PC-9 (cell line): ENCODE data around the gene TERT. TPM values are rescaled to one million over a fixed set of nuclear protein-coding genes. Genes with fewer than 3 reads are reported as not detected.
A peak's percentile ranks its signal among the peaks of the same experiment; 100 is the strongest.
"Not testable (repeated sequence)": the region's sequence is repeated elsewhere in the genome, so short reads cannot be mapped to it uniquely, and the experiment has no call there.

Source experiments
- BruUV-seq: library from RNA; stranded (reverse); fragments of 400-500 nt; replicated peaks from 2 replicates; lab custom pipeline; 2021; lab: Mats Ljungman, UMichigan
- CTCF ChIA-PET: fragments of 300-600 bp; sonication (Branson Sonifier 250); formaldehyde crosslinking; loops from one replicate; lab custom pipeline; 2022; ENCODE audit warnings: antibody characterized with exemption; lab: Charles Lee
- POLR2A ChIA-PET: fragments of 300-600 bp; sonication (Branson Sonifier 250); formaldehyde crosslinking; loops from one replicate; lab custom pipeline; 2022; ENCODE audit warnings: antibody characterized with exemption; ENCODE audit not compliant: unreplicated experiment; lab: Charles Lee
- DNase-seq, 2 experiments: peaks; one replicate each; pipeline versions ENCODE4 v3.0.0 to v3.0.0-alpha.2; 2015 to 2022; ENCODE audit warnings: mixed read lengths in 1 of 2
- H2AFZ ChIP-seq: fragments of 200-600 bp; sonication (generic); 2 replicates; pipeline ENCODE4 v1.8.1; 2017; ENCODE audit warnings: antibody characterized with exemption
- H3F3A ChIP-seq: fragments of 200-600 bp; sonication (generic); 2 replicates; pipeline ENCODE4 v1.8.1; 2017; ENCODE audit warnings: antibody characterized with exemption, mild to moderate bottlenecking, low read depth; ENCODE audit not compliant: insufficient read depth
- H3K27ac ChIP-seq: fragments of 200-600 bp; sonication (generic); 2 replicates; pipeline ENCODE4 v1.6.1; 2016; ENCODE audit warnings: mixed run types
- H3K27me3 ChIP-seq: fragments of 200-600 bp; sonication (generic); 2 replicates; pipeline ENCODE4 v1.6.1; 2016; ENCODE audit warnings: low read depth, mixed run types; ENCODE audit not compliant: insufficient read depth
- H3K36me3 ChIP-seq: fragments of 200-600 bp; sonication (generic); 2 replicates; pipeline ENCODE4 v1.6.1; 2016; ENCODE audit warnings: low read depth, mixed run types
- H3K4me1 ChIP-seq: fragments of 200-600 bp; sonication (generic); replicated peaks from 2 replicates; pipeline ENCODE4 v1.6.1; 2016; ENCODE audit warnings: mixed run types; ENCODE audit not compliant: insufficient read depth
- H3K4me2 ChIP-seq: fragments of 200-600 bp; sonication (generic); 2 replicates; pipeline ENCODE4 v1.6.1; 2017; ENCODE audit warnings: mixed run types
- H3K4me3 ChIP-seq: fragments of 200-600 bp; sonication (generic); 2 replicates; pipeline ENCODE4 v1.6.1; 2016; ENCODE audit warnings: mixed run types
- H3K79me2 ChIP-seq: fragments of 200-600 bp; sonication (generic); 2 replicates; pipeline ENCODE4 v1.6.1; 2017; ENCODE audit warnings: low read depth, mixed run types
- H3K9me2 ChIP-seq: fragments of 200-600 bp; sonication (generic); 2 replicates; pipeline ENCODE4 v1.8.1; 2017; ENCODE audit warnings: mild to moderate bottlenecking; ENCODE audit not compliant: insufficient read depth
- H3K9me3 ChIP-seq: fragments of 200-600 bp; sonication (generic); 2 replicates; pipeline ENCODE4 v1.8.1; 2016; ENCODE audit warnings: low read depth; ENCODE audit not compliant: insufficient read depth
- H4K20me1 ChIP-seq: fragments of 200-600 bp; sonication (generic); 2 replicates; pipeline ENCODE4 v1.8.1; 2017; ENCODE audit not compliant: insufficient read depth
- CTCF ChIP-seq: fragments of 200-600 bp; sonication (generic); conservative IDR thresholded peaks from 2 replicates; pipeline ENCODE4 v1.6.1; 2017; ENCODE audit warnings: mixed run types, antibody characterized with exemption, mild to moderate bottlenecking, moderate library complexity
- EZH2 ChIP-seq: fragments of 200-600 bp; sonication (generic); IDR thresholded peaks from 2 replicates; pipeline ENCODE4 v1.8.0; 2017; ENCODE audit warnings: antibody characterized with exemption, low read depth
- intact Hi-C: fragments of 100-400 bp; cut with micrococcal nuclease; formaldehyde crosslinking; loops from one replicate; pipeline ENCODE4 v1.10.0; 2022; ENCODE audit not compliant: unreplicated experiment
- total RNA-seq: library from RNA; stranded (reverse); gene quantifications from 2 replicates; pipeline ENCODE4 v1.2.3, GENCODE V29; 2021

TERT gene
- total RNA-seq, 1 experiment from 2014 or later = 0.74 TPM

- POLR2A ChIA-PET = interaction anchor here (0.6 kb wide), 1 partner anchor 579 kb away, joined by 6 read pairs; no protein-coding TSS in a partner anchor
- Histone ChIP-seq H3K79me2 (peaks cover 12% of the 10 kb centered on the region; the same call in 1 of the 2 replicates), H3K4me3 (peak overlapping the region; percentile 25; the same call in 1 of the 2 replicates), H3K4me2 (peak overlapping the region; percentile 38)
- intact Hi-C loops, H3K9me3 ChIP-seq, DNase-seq, H4K20me1 ChIP-seq, H2AFZ ChIP-seq, CTCF ChIA-PET, H3K36me3 ChIP-seq, H3K4me1 ChIP-seq, H3K9me2 ChIP-seq, BruUV-seq, H3F3A ChIP-seq, H3K27me3 ChIP-seq, H3K27ac ChIP-seq: not testable (repeated sequence)
Measured at GRCh38 chr5:1282993-1283728, 11.7 kb downstream of the TERT start.

- no peak overlapping the region for H2AFZ ChIP-seq
- no peak for TF ChIP-seq EZH2
- H3K36me3 ChIP-seq = no peaks in the 10 kb centered on the region
- H3K4me1 ChIP-seq = peaks cover 10% of the 10 kb centered on the region
- H3K4me2 ChIP-seq = peak overlapping the region; percentile 38
- intact Hi-C loops = no loop called here
- no peaks in the 10 kb centered on the region for H3K27me3 ChIP-seq
- no peaks in the 10 kb centered on the region for H3K9me2 ChIP-seq
- BruUV-seq = no TSS peak
- ChIA-PET POLR2A (interaction anchor here (0.6 kb wide), 1 partner anchor 580 kb away, joined by 6 read pairs; no protein-coding TSS in a partner anchor), CTCF (no interaction called here)
- H3K4me3 ChIP-seq = peak overlapping the region; percentile 25; the same call in 1 of the 2 replicates
- H3K9me3 ChIP-seq = no peaks in the 10 kb centered on the region
- H4K20me1 ChIP-seq = no peaks in the 10 kb centered on the region
- H3K79me2 ChIP-seq = peaks cover 12% of the 10 kb centered on the region; the same call in 1 of the 2 replicates
- no peak overlapping the region for H3K27ac ChIP-seq
- H3F3A ChIP-seq = 0 out of 2 replicates have a peak, but pooled peaks cover 7% of the 10 kb centered on the region
- DNase-seq = no peak
Measured at GRCh38 chr5:1282131-1282992, 12.5 kb downstream of the TERT start.

GRCh38 chr5:1281038-1281882 lies 13.6 kb downstream of the TERT start:
- CTCF ChIA-PET = no interaction called here
- TF ChIP-seq EZH2 (no peak), CTCF (no peak)
- Histone ChIP-seq H2AFZ (no peak overlapping the region), H3K4me2 (peak overlapping the region; percentile 23; the same call in 1 of the 2 replicates), H3K79me2 (peaks cover 12% of the 10 kb centered on the region; the same call in 1 of the 2 replicates), H3K4me1 (peaks cover 10% of the 10 kb centered on the region), H3K4me3 (no peak overlapping the region), H4K20me1 (no peaks in the 10 kb centered on the region), H3F3A (0 out of 2 replicates have a peak, but pooled peaks cover 7% of the 10 kb centered on the region), H3K27me3 (no peaks in the 10 kb centered on the region), H3K9me3 (no peaks in the 10 kb centered on the region), H3K27ac (no peak overlapping the region), H3K9me2 (no peaks in the 10 kb centered on the region), H3K36me3 (no peaks in the 10 kb centered on the region)
- DNase-seq = no peak
- BruUV-seq = no TSS peak
- POLR2A ChIA-PET = interaction anchor here (0.6 kb wide), 1 partner anchor 47 kb away, joined by 9 read pairs; no protein-coding TSS in a partner anchor
- intact Hi-C loops = no loop called here
